ENCODE data around the gene LAD1.

Gene LAD1

DNA sequence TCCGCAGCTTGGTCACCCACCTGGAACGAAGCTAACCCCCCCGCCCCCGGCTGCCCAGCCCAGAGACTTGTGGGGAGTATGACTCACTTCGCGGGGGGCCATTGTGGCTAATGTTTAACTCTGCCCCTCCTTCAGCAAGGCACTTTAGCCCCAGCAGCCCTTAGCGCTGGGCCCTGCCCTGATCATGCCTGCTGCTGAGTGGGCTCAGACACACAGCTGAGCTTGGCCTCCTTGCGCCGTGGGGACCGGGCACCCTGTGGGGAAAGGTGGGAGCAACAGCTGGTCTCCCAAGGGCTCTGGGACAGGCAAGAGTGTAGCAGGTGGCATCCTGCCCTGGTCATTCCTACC is 6.3 kb upstream of the LAD1 start:
- Histone ChIP-seq H3K36me3 (ENCODE audit: control insufficient read depth, low read length) (no peaks in the 10 kb centered on the region), H3K4me3 (ENCODE audit: low read length) (no peak overlapping the region), H3K4me2 (ENCODE audit: low read length) (no peak overlapping the region), H3K9me3 (ENCODE audit: control insufficient read depth, insufficient read depth, low read length) (no peaks in the 10 kb centered on the region), H3K27me3 (ENCODE audit: control insufficient read depth, low read length) (peaks cover 25% of the 10 kb centered on the region), H3K4me1 (ENCODE audit: control insufficient read depth, low read length) (no peaks in the 10 kb centered on the region), H3K9me2 (replicated peaks; ENCODE audit: control insufficient read depth, low read length) (no peaks in the 10 kb centered on the region), H3F3A (ENCODE audit: control insufficient read depth, insufficient read depth) (no peaks in the 10 kb centered on the region), H3K79me2 (ENCODE audit: control insufficient read depth, low read length) (no peaks in the 10 kb centered on the region), H4K20me1 (ENCODE audit: control insufficient read depth, insufficient read depth, low read depth, low read length) (no peaks in the 10 kb centered on the region), H3K27ac (ENCODE audit: low read depth, low read length) (no peak overlapping the region)
- TF ChIP-seq, protein P1, sequence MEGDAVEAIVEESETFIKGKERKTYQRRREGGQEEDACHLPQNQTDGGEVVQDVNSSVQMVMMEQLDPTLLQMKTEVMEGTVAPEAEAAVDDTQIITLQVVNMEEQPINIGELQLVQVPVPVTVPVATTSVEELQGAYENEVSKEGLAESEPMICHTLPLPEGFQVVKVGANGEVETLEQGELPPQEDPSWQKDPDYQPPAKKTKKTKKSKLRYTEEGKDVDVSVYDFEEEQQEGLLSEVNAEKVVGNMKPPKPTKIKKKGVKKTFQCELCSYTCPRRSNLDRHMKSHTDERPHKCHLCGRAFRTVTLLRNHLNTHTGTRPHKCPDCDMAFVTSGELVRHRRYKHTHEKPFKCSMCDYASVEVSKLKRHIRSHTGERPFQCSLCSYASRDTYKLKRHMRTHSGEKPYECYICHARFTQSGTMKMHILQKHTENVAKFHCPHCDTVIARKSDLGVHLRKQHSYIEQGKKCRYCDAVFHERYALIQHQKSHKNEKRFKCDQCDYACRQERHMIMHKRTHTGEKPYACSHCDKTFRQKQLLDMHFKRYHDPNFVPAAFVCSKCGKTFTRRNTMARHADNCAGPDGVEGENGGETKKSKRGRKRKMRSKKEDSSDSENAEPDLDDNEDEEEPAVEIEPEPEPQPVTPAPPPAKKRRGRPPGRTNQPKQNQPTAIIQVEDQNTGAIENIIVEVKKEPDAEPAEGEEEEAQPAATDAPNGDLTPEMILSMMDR (IDR thresholded peaks at IDR 0.05; ENCODE audit: low read depth, low read length, poor library complexity, severe bottlenecking) = no peak
- TF ChIP-seq EZH2phosphoT487 (IDR thresholded peaks at IDR 0.05; ENCODE audit: borderline replicate concordance, low read length) = no peak

DNA sequence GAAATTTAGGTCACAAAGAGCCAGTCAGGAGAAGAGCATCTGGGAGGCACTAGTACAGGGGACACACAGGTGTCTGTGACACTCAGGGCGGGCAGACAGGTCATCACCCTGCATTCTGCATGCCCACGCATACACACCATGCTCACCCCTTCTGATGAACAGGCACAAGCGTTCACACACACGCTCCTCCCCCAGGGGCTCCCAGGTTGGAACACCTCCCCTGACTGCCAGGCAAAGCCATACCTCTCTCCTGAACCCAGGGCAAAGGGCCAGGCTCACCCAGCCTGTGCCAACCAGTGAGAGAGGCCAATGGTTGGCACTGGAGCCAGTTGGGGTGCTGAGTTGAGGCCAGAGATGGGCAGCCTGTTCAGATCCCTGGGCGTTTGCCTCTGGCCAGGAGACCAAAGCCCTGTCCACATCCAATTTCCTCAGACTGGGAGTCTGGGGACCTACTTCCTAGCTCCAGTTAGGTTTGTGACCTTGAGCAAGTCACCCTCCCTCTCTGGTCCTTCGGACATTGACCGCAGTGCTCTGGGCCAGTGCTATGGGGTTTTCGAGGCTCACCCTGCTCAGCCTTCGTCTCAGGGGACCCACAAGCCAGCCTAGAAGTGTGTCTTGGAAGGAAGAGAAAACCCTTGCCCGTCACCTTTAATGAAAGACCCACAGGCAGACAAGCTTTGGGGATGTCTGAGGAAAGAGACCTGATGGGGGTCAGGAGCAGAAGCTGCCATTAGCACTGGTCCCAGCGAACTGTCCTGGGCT is 5.8 kb upstream of the LAD1 start:
- Histone ChIP-seq H3K27ac (ENCODE audit: low read depth, low read length) (no peak overlapping the region), H3K4me3 (ENCODE audit: low read length) (no peak overlapping the region), H3K4me2 (ENCODE audit: low read length) (no peak overlapping the region), H3K9me2 (replicated peaks; ENCODE audit: control insufficient read depth, low read length) (no peaks in the 10 kb centered on the region), H3K36me3 (ENCODE audit: control insufficient read depth, low read length) (no peaks in the 10 kb centered on the region), H3K27me3 (ENCODE audit: control insufficient read depth, low read length) (peaks cover 25% of the 10 kb centered on the region), H3K4me1 (ENCODE audit: control insufficient read depth, low read length) (no peaks in the 10 kb centered on the region), H4K20me1 (ENCODE audit: control insufficient read depth, insufficient read depth, low read depth, low read length) (no peaks in the 10 kb centered on the region), H3F3A (ENCODE audit: control insufficient read depth, insufficient read depth) (no peaks in the 10 kb centered on the region), H3K9me3 (ENCODE audit: control insufficient read depth, insufficient read depth, low read length) (no peaks in the 10 kb centered on the region), H3K79me2 (ENCODE audit: control insufficient read depth, low read length) (no peaks in the 10 kb centered on the region)
- TF ChIP-seq EZH2phosphoT487 (IDR thresholded peaks at IDR 0.05; ENCODE audit: borderline replicate concordance, low read length) = no peak
- TF ChIP-seq, protein P1 (IDR thresholded peaks at IDR 0.05; ENCODE audit: low read depth, low read length, poor library complexity, severe bottlenecking) = no peak

DNA sequence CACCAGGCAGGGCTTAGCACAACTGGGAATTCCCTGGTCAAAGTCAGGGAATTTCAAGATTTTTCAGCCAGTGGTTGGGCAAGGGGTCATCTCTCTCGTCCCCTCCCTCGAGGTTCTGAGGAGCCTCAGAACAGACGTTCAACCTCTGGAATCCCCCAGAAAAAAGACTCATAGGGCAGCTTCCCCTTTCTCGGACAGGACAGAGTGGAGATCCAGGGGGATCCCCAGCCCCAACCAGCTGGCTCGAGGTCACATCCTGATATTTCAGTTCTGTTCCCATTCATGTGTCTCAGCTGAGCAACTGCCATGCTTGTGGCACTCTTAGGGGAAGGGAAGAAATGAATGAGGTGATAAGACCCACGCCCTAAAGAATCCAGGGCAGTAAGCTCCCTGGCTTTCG is 4.9 kb upstream of the LAD1 start:
- Histone ChIP-seq H3K79me2 (ENCODE audit: control insufficient read depth, low read length) (no peaks in the 10 kb centered on the region), H4K20me1 (ENCODE audit: control insufficient read depth, insufficient read depth, low read depth, low read length) (no peaks in the 10 kb centered on the region), H3K4me3 (ENCODE audit: low read length) (no peak overlapping the region), H3K4me1 (ENCODE audit: control insufficient read depth, low read length) (no peaks in the 10 kb centered on the region), H3K27me3 (ENCODE audit: control insufficient read depth, low read length) (peaks cover 25% of the 10 kb centered on the region), H3F3A (ENCODE audit: control insufficient read depth, insufficient read depth) (no peaks in the 10 kb centered on the region), H3K4me2 (ENCODE audit: low read length) (no peak overlapping the region), H3K27ac (ENCODE audit: low read depth, low read length) (no peak overlapping the region), H3K9me2 (replicated peaks; ENCODE audit: control insufficient read depth, low read length) (no peaks in the 10 kb centered on the region), H3K36me3 (ENCODE audit: control insufficient read depth, low read length) (no peaks in the 10 kb centered on the region), H3K9me3 (ENCODE audit: control insufficient read depth, insufficient read depth, low read length) (no peaks in the 10 kb centered on the region)
- TF ChIP-seq EZH2phosphoT487 (IDR thresholded peaks at IDR 0.05; ENCODE audit: borderline replicate concordance, low read length) = no peak
- TF ChIP-seq, protein P1 (IDR thresholded peaks at IDR 0.05; ENCODE audit: low read depth, low read length, poor library complexity, severe bottlenecking) = no peak

All from DOHH2 (cell line).